Measurements from ENCODE around the gene ALG2. TPM values are rescaled to one million over a fixed set of nuclear protein-coding genes. Genes with fewer than 3 reads are reported as not detected.
A peak's percentile ranks its signal among the peaks of the same experiment; 100 is the strongest.

The ALG2 gene
- total and polyA plus RNA-seq, 9 of the 15 experiments (the other 6 are each of a cell fraction or from before 2014, with no cell fraction given): 4.9 to 41.9 (median 20.2) TPM

DNA sequence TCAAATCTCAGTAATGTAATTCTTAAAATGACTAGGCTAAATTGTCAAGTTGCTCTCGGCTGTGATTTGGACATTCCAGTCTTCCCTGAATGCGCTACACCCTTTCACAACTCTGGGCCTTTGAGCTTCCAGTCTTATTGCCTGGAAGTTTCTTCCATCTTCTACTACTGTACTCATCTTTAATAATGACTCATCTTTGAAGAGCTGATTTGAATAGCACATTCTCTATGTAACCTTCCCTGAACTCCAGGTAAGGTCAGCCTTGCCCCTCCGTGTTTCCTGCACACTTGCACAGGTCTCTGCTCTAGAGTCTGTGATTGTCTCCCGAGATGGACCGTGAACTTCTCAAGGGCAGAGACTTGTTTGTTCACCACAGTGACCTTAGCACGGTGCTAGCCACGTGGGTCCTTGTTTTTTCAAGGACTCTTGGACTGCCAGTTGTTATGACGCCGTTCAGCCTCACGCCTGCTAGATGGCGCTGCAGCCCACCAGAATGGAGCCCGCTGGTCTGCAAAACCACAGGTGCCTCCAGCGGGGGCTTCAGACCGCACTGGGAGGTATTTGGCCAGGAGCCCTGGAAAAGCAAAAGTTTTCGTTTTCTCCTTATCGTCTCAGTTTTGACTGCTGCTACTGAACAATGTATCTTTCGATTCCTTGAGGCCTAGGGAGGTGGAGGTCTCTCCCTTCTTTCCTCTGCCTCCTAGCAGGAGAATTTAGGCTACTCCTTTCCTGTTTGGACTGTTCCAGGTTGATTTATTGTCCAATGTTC is 44.7 kb upstream of the ALG2 start (continued):
- TF ChIP-seq RAD21 (CRISPR knock-in tag; conservative IDR thresholded peaks at IDR 0.05 in 1 of 2, IDR thresholded peaks at IDR 0.05 in 1 of 2): peak; percentile 89 to 90
- TF ChIP-seq, protein P1, sequence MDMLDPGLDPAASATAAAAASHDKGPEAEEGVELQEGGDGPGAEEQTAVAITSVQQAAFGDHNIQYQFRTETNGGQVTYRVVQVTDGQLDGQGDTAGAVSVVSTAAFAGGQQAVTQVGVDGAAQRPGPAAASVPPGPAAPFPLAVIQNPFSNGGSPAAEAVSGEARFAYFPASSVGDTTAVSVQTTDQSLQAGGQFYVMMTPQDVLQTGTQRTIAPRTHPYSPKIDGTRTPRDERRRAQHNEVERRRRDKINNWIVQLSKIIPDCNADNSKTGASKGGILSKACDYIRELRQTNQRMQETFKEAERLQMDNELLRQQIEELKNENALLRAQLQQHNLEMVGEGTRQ (CRISPR knock-in tag; IDR thresholded peaks at IDR 0.05): peak; percentile 54
- TF ChIP-seq SMARCA4 (IDR thresholded peaks at IDR 0.05): 0 out of 2 replicates have a peak, but pooled peaks have one; percentile 14
- peak; percentile 86 for TF ChIP-seq STAG1 (CRISPR knock-in tag; IDR thresholded peaks at IDR 0.05; ENCODE audit: borderline replicate concordance)
- 0 out of 3 replicates have a peak, but pooled peaks of 1 of the 2 experiments have one; percentile 32 for TF ChIP-seq CBX3 (IDR thresholded peaks at IDR 0.05; ENCODE audit: borderline replicate concordance in 1 of 2, low read length in 2 of 2)
- peak; percentile 38; the same call in 1 of the 2 replicates for TF ChIP-seq JUN (IDR thresholded peaks at IDR 0.05; ENCODE audit: borderline replicate concordance, low read depth, low read length)
- no peak for TF ChIP-seq JUN (CRISPR knock-in tag; IDR thresholded peaks at IDR 0.05; ENCODE audit: borderline replicate concordance)
- no peak for TF ChIP-seq SIX5 (IDR thresholded peaks at IDR 0.05; ENCODE audit: borderline replicate concordance in 1 of 2, insufficient read depth in 1 of 2, low read depth in 1 of 2, low read length in 2 of 2)
- TF ChIP-seq, protein P2, sequence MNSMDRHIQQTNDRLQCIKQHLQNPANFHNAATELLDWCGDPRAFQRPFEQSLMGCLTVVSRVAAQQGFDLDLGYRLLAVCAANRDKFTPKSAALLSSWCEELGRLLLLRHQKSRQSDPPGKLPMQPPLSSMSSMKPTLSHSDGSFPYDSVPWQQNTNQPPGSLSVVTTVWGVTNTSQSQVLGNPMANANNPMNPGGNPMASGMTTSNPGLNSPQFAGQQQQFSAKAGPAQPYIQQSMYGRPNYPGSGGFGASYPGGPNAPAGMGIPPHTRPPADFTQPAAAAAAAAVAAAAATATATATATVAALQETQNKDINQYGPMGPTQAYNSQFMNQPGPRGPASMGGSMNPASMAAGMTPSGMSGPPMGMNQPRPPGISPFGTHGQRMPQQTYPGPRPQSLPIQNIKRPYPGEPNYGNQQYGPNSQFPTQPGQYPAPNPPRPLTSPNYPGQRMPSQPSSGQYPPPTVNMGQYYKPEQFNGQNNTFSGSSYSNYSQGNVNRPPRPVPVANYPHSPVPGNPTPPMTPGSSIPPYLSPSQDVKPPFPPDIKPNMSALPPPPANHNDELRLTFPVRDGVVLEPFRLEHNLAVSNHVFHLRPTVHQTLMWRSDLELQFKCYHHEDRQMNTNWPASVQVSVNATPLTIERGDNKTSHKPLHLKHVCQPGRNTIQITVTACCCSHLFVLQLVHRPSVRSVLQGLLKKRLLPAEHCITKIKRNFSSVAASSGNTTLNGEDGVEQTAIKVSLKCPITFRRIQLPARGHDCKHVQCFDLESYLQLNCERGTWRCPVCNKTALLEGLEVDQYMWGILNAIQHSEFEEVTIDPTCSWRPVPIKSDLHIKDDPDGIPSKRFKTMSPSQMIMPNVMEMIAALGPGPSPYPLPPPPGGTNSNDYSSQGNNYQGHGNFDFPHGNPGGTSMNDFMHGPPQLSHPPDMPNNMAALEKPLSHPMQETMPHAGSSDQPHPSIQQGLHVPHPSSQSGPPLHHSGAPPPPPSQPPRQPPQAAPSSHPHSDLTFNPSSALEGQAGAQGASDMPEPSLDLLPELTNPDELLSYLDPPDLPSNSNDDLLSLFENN (IDR thresholded peaks at IDR 0.05; ENCODE audit: low read depth in 2 of 2, low read length in 2 of 2): 0 out of 4 replicates have a peak, but pooled peaks of 1 of the 2 experiments have one; percentile 43
- peak; percentile 71; the same call in 1 of the 2 replicates for TF ChIP-seq RB1 (IDR thresholded peaks at IDR 0.05; ENCODE audit: low read depth)
- no peak for TF ChIP-seq ZNF707 (CRISPR knock-in tag; conservative IDR thresholded peaks at IDR 0.05)
- TF ChIP-seq NEUROD1 (IDR thresholded peaks at IDR 0.05; ENCODE audit: borderline replicate concordance, low read depth, low read length, partially characterized antibody): peak; percentile 23
- TF ChIP-seq CTBP1 (IDR thresholded peaks at IDR 0.05; ENCODE audit: borderline replicate concordance): peak; percentile 53; the same call in 1 of the 2 replicates
- TF ChIP-seq, protein P3, sequence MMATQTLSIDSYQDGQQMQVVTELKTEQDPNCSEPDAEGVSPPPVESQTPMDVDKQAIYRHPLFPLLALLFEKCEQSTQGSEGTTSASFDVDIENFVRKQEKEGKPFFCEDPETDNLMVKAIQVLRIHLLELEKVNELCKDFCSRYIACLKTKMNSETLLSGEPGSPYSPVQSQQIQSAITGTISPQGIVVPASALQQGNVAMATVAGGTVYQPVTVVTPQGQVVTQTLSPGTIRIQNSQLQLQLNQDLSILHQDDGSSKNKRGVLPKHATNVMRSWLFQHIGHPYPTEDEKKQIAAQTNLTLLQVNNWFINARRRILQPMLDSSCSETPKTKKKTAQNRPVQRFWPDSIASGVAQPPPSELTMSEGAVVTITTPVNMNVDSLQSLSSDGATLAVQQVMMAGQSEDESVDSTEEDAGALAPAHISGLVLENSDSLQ (IDR thresholded peaks at IDR 0.05): 0 out of 2 replicates have a peak, but pooled peaks have one; percentile 27
- TF ChIP-seq, protein P4, sequence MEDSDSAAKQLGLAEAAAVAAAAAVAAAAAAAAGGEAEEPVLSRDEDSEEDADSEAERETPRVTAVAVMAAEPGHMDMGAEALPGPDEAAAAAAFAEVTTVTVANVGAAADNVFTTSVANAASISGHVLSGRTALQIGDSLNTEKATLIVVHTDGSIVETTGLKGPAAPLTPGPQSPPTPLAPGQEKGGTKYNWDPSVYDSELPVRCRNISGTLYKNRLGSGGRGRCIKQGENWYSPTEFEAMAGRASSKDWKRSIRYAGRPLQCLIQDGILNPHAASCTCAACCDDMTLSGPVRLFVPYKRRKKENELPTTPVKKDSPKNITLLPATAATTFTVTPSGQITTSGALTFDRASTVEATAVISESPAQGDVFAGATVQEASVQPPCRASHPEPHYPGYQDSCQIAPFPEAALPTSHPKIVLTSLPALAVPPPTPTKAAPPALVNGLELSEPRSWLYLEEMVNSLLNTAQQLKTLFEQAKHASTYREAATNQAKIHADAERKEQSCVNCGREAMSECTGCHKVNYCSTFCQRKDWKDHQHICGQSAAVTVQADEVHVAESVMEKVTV (CRISPR knock-in tag; IDR thresholded peaks at IDR 0.05): peak; percentile 88
- no peak for TF ChIP-seq TCF3 (CRISPR knock-in tag; IDR thresholded peaks at IDR 0.05)
- no peak for TF ChIP-seq ZNF133 (CRISPR knock-in tag; IDR thresholded peaks at IDR 0.05)
- peak; percentile 6 for TF ChIP-seq MEIS2 (IDR thresholded peaks at IDR 0.05; ENCODE audit: partially characterized antibody)
- TF ChIP-seq ARNT (IDR thresholded peaks at IDR 0.05): no peak
